HepG2 (cell line): ENCODE results near the gene MOGAT3. TPM values are rescaled to one million over a fixed set of nuclear protein-coding genes. Genes with fewer than 3 reads are reported as not detected.
A peak's percentile ranks its signal among the peaks of the same experiment; 100 is the strongest.

ENCODE experiments used
- ATAC-seq: fragments of 200-7000 bp; cut with Tn5 transposase; 3 replicates; pipeline ENCODE4 v1.9.1; 2020; ENCODE audit warnings: mild to moderate bottlenecking, moderate library complexity
- BruUV-seq: library from RNA; stranded (reverse); fragments of 400-500 nt; replicated peaks from 2 replicates; lab custom pipeline; 2021; lab: Mats Ljungman, UMichigan
- CTCF ChIA-PET: fragments of 300-600 bp; formaldehyde crosslinking; extraction: SDS; loops from one replicate; lab custom pipeline; 2021; ENCODE audit warnings: low total read pairs, inconsistent platforms, low intra/inter-chr PET ratio; lab: Yijun Ruan, JAX
- POLR2A ChIA-PET: fragments of 350-600 bp; sonication (Branson Sonifier 250); formaldehyde crosslinking; loops from one replicate; lab custom pipeline; 2020; ENCODE audit warnings: antibody characterized with exemption, inconsistent platforms; lab: Yijun Ruan, JAX
- DNase-seq: peaks from one replicate; pipeline ENCODE4 v3.0.0-alpha.2; 2015; ENCODE audit warnings: low spot score
- FAIRE-seq: peaks from 3 replicates; lab custom pipeline; 2011; peaks lifted over from hg19 to GRCh38; lab: Jason Lieb, UNC
- H2AFZ ChIP-seq: one replicate; pipeline ENCODE4 v1.6.1; 2011; ENCODE audit warnings: low read length, inconsistent platforms
- H3K27ac ChIP-seq: fragments of 300-600 bp; 3 replicates; pipeline ENCODE4 v1.8.0; 2011; ENCODE audit warnings: mixed run types, mild to moderate bottlenecking, mixed read lengths, low read length, inconsistent platforms; ENCODE audit not compliant: insufficient read depth; ENCODE audit errors: extremely low read length
- H3K27me3 ChIP-seq, 2 experiments: fragments of 200-600 bp in 1 of 2; 2 replicates in 1 of 2; 3 replicates in 1 of 2; pipeline versions ENCODE4 v1.6.0 to v1.8.0; 2011; ENCODE audit warnings: low read length in 2 of 2, mild to moderate bottlenecking in 2 of 2, moderate library complexity in 2 of 2, inconsistent platforms in 1 of 2; ENCODE audit not compliant: insufficient read depth in 2 of 2, control insufficient read depth in 1 of 2
- H3K36me3 ChIP-seq, 2 experiments: fragments of 200-600 bp in 1 of 2; replicated peaks in 1 of 2; 2 replicates in 1 of 2; 3 replicates in 1 of 2; pipeline versions ENCODE4 v1.5.1 to v1.8.0; 2011; ENCODE audit warnings: low read length in 2 of 2, inconsistent platforms in 1 of 2; ENCODE audit not compliant: insufficient read depth in 2 of 2, control insufficient read depth in 1 of 2
- H3K4me1 ChIP-seq: 2 replicates; pipeline ENCODE4 v1.5.1; 2012; ENCODE audit warnings: low read length, inconsistent platforms; ENCODE audit not compliant: insufficient read depth
- H3K4me2 ChIP-seq: 2 replicates; pipeline ENCODE4 v1.6.0; 2011; ENCODE audit warnings: low read depth, low read length, inconsistent platforms
- H3K4me3 ChIP-seq, 3 experiments: fragments of 200-600 bp in 1 of 3; sonication (generic), shearing (Covaris generic) in 1 of 3; replicated peaks in 1 of 3; 2 replicates each; pipeline ENCODE4 v1.5.1; 2011 to 2016; ENCODE audit warnings: low read length in 3 of 3, inconsistent platforms in 2 of 3, low read depth in 2 of 3, mild to moderate bottlenecking in 2 of 3, control low read depth in 1 of 3, mixed read lengths in 1 of 3; ENCODE audit not compliant: insufficient read depth in 1 of 3
- H3K79me2 ChIP-seq: one replicate; pipeline ENCODE4 v1.6.1; 2011; ENCODE audit warnings: low read length, inconsistent platforms; ENCODE audit not compliant: insufficient read depth
- H3K9ac ChIP-seq: 2 replicates; pipeline ENCODE4 v1.6.0; 2011; ENCODE audit warnings: mild to moderate bottlenecking, low read depth, low read length, inconsistent platforms; ENCODE audit not compliant: insufficient read depth
- H3K9me3 ChIP-seq: 2 replicates; pipeline ENCODE4 v1.5.1; 2012; ENCODE audit warnings: mild to moderate bottlenecking, low read length
- H4K20me1 ChIP-seq: 2 replicates; pipeline ENCODE4 v1.6.0; 2011; ENCODE audit warnings: inconsistent platforms, mild to moderate bottlenecking, low read length, moderate library complexity; ENCODE audit not compliant: insufficient read depth
- DNMT3B ChIP-seq: conservative IDR thresholded peaks from 2 replicates; pipeline ENCODE4 v1.6.1; 2016; ENCODE audit warnings: missing biosample characterization, control low read depth
- GATA4 ChIP-seq: sonication (generic); IDR thresholded peaks from 2 replicates; pipeline ENCODE4 v1.6.1; 2016; ENCODE audit warnings: antibody characterized with exemption, low read depth, borderline replicate concordance
- KDM3A ChIP-seq: IDR thresholded peaks from 2 replicates; pipeline ENCODE4 v1.6.1; 2018; ENCODE audit warnings: low read depth, missing compliant biosample characterization
- MLX ChIP-seq: IDR thresholded peaks from 2 replicates; pipeline ENCODE4 v1.6.1; 2016
- POLR2A ChIP-seq, 2 experiments: IDR thresholded peaks; 2 replicates each; pipeline ENCODE4 v1.6.1; 2011; ENCODE audit warnings: low read depth in 2 of 2, low read length in 2 of 2, mild to moderate bottlenecking in 1 of 2, moderate library complexity in 1 of 2; ENCODE audit not compliant: insufficient read depth in 1 of 2
- SALL1 ChIP-seq: sonication (generic); formaldehyde crosslinking; IDR thresholded peaks from 2 replicates; pipeline ENCODE4 v1.8.0; 2022; ENCODE audit warnings: mild to moderate bottlenecking, missing genetic modification reagents
- SP2 ChIP-seq: sonication (generic); formaldehyde crosslinking; IDR thresholded peaks from 2 replicates; pipeline ENCODE4 v1.5.1; 2020; ENCODE audit warnings: mild to moderate bottlenecking, missing genetic modification reagents
- ZBTB7B ChIP-seq: sonication (generic); formaldehyde crosslinking; IDR thresholded peaks from 2 replicates; pipeline ENCODE4 v1.4.0; 2020; ENCODE audit warnings: missing genetic modification reagents
- ZEB1 ChIP-seq: IDR thresholded peaks from 2 replicates; pipeline ENCODE4 v1.6.1; 2012; ENCODE audit warnings: mild to moderate bottlenecking, low read depth, inconsistent platforms; ENCODE audit not compliant: insufficient replicate concordance
- ZKSCAN5 ChIP-seq: sonication (generic); formaldehyde crosslinking; IDR thresholded peaks from 2 replicates; pipeline ENCODE4 v1.5.1; 2020; ENCODE audit warnings: mild to moderate bottlenecking, missing genetic modification reagents
- ZNF235 ChIP-seq: sonication (generic); formaldehyde crosslinking; IDR thresholded peaks from 2 replicates; pipeline ENCODE4 v1.8.1; 2023; ENCODE audit warnings: mild to moderate bottlenecking, missing genetic modification reagents, borderline replicate concordance
- ZNF496 ChIP-seq: sonication (generic); formaldehyde crosslinking; IDR thresholded peaks from 2 replicates; pipeline ENCODE4 v1.8.1; 2023; ENCODE audit warnings: mild to moderate bottlenecking, moderate library complexity, missing genetic modification reagents; ENCODE audit not compliant: insufficient replicate concordance
- ZNF775 ChIP-seq: sonication (generic); formaldehyde crosslinking; IDR thresholded peaks from 2 replicates; pipeline ENCODE4 v1.4.0; 2020; ENCODE audit warnings: missing genetic modification reagents, mild to moderate bottlenecking, moderate library complexity, borderline replicate concordance
- ZSCAN29 ChIP-seq: sonication (generic); formaldehyde crosslinking; conservative IDR thresholded peaks from 2 replicates; pipeline ENCODE4 v1.4.0; 2020; ENCODE audit warnings: mild to moderate bottlenecking, missing genetic modification reagents
- WGBS: methylation state at CpG from one replicate; pipeline ENCODE4 v1.1.6; 2017; ENCODE audit warnings: low lambda C conversion rate; 5-methylcytosine and 5-hydroxymethylcytosine counted together
- in situ Hi-C: cut with HindIII; loops from 2 replicates; pipeline ENCODE4 v1.10.0; 2017; ENCODE audit warnings: low pct_unique_long_range_greater_than_20kb; ENCODE audit not compliant: extremely low pct_ligation_motif_present
- intact Hi-C: fragments of 100-400 bp; cut with micrococcal nuclease; formaldehyde crosslinking; loops from one replicate; pipeline ENCODE4 v1.10.0; 2022; ENCODE audit not compliant: unreplicated experiment
- polyA plus RNA-seq, 8 experiments: library from polyadenylated mRNA; depleted of rRNA in 3 of 8; stranded (reverse) in 7 of 8; unstranded in 1 of 8; fragments of >200 nt; fragmentation: Illumina TruSeq in 4 of 8; extraction: Trizol in 4 of 8; gene quantifications; 2 replicates each; pipeline versions ENCODE4 v1.2.1 to v1.2.3, GENCODE V29; 2011 to 2016; ENCODE audit warnings: low read depth in 4 of 8, missing spikeins in 1 of 8, mixed read lengths in 1 of 8; ENCODE audit not compliant: insufficient read depth in 1 of 8
- total RNA-seq, 5 experiments: library from RNA; depleted of rRNA; stranded (reverse); fragments of >200 nt; fragmentation: Illumina TruSeq; extraction: Trizol; gene quantifications; 2 replicates each; pipeline ENCODE4 v1.2.3, GENCODE V29; 2016; ENCODE audit warnings: low read depth in 1 of 5
- TF ChIP-seq, protein P1 (sequence below): sonication (generic); formaldehyde crosslinking; IDR thresholded peaks from 2 replicates; pipeline ENCODE4 v1.5.0; 2020; ENCODE audit warnings: missing genetic modification reagents
- TF ChIP-seq, protein P2 (sequence below): sonication (generic); formaldehyde crosslinking; IDR thresholded peaks from 2 replicates; pipeline ENCODE4 v1.4.0; 2020; ENCODE audit warnings: missing genetic modification reagents
- TF ChIP-seq, protein P3 (sequence below): sonication (generic); formaldehyde crosslinking; conservative IDR thresholded peaks from 2 replicates; pipeline ENCODE4 v1.4.0; 2020; ENCODE audit warnings: mild to moderate bottlenecking, missing genetic modification reagents, moderate library complexity

MOGAT3 gene
- total and polyA plus RNA-seq, 2 of the 13 experiments (the other 11 are each of a cell fraction or from before 2014, with no cell fraction given), result 22.5 to 30.5 TPM

DNA sequence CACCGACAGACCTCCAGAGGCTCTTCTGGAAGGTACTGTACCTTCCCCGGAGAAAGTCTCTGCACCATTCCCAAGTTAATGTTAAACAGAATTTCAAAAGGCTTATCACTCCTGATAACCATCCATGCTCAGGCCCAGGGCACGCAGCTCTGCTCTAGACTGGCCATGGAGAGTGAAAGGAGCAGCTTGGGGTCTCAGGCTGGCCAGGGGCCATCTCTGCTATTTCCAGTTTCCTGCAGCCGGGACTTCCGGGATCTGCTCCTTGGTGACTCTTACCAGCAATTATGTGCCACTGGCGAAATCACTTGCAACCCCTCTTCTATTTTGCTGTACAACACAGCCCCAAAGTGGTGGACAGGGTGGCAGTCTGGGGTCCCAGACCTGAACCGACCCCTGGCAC is 30.8 kb upstream of the MOGAT3 start:
- no TSS peak for BruUV-seq
- whole genome bisulfite sequencing, result 15% methylated on average over 4 of the region's 7 CpGs
- H3K27me3 ChIP-seq, result no peaks in the 10 kb centered on the region
- no peak overlapping the region for H3K9ac ChIP-seq
- H3K36me3 ChIP-seq, result peaks cover 0 to 7% of the 10 kb centered on the region in 2 experiments; a peak in 2 of 5 replicates
- intact Hi-C loops, result no loop called here
- FAIRE-seq (peak; percentile 82), DNase-seq (peak; percentile 32), ATAC-seq (peak; percentile 75)
- H3K4me2 ChIP-seq, result peak overlapping the region; percentile 55
- H4K20me1 ChIP-seq, result no peaks in the 10 kb centered on the region
- H3K4me1 ChIP-seq, result peaks cover 43% of the 10 kb centered on the region
- in situ Hi-C loops, result no loop called here
- H3K4me3 ChIP-seq, result peak overlapping the region in 1 of 3 experiments; percentile 48; a peak in 2 of 6 replicates
- H3K27ac ChIP-seq, result peak overlapping the region; percentile 54
- ChIA-PET CTCF (no interaction called here), POLR2A (interaction anchor here (0.9 to 1.5 kb wide), 5 partner anchors 12 to 39 kb away, joined by 3 to 8 read pairs (median 4); partner anchors contain the start of genes MOGAT3, PLOD3 and ZNHIT1)
- H3K79me2 ChIP-seq, result no peaks in the 10 kb centered on the region
- no peak overlapping the region for H2AFZ ChIP-seq
- no peaks in the 10 kb centered on the region for H3K9me3 ChIP-seq
- 0 out of 2 replicates have a peak, but pooled peaks have one; percentile 43 for TF ChIP-seq ZSCAN29 (CRISPR knock-in tag)
- peak; percentile 42; the same call in 1 of the 2 replicates for TF ChIP-seq ZBTB7B (CRISPR knock-in tag)
- no peak for TF ChIP-seq SP2 (CRISPR knock-in tag)
- TF ChIP-seq, protein P1, sequence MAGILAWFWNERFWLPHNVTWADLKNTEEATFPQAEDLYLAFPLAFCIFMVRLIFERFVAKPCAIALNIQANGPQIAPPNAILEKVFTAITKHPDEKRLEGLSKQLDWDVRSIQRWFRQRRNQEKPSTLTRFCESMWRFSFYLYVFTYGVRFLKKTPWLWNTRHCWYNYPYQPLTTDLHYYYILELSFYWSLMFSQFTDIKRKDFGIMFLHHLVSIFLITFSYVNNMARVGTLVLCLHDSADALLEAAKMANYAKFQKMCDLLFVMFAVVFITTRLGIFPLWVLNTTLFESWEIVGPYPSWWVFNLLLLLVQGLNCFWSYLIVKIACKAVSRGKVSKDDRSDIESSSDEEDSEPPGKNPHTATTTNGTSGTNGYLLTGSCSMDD (CRISPR knock-in tag), result no peak
- TF ChIP-seq, protein P2, sequence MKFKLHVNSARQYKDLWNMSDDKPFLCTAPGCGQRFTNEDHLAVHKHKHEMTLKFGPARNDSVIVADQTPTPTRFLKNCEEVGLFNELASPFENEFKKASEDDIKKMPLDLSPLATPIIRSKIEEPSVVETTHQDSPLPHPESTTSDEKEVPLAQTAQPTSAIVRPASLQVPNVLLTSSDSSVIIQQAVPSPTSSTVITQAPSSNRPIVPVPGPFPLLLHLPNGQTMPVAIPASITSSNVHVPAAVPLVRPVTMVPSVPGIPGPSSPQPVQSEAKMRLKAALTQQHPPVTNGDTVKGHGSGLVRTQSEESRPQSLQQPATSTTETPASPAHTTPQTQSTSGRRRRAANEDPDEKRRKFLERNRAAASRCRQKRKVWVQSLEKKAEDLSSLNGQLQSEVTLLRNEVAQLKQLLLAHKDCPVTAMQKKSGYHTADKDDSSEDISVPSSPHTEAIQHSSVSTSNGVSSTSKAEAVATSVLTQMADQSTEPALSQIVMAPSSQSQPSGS (CRISPR knock-in tag), result peak; percentile 17; the same call in 1 of the 2 replicates
- no peak for TF ChIP-seq ZKSCAN5 (CRISPR knock-in tag)
- no peak for TF ChIP-seq ZNF775 (CRISPR knock-in tag)
- peak; percentile 35; the same call in 1 of the 2 replicates for TF ChIP-seq KDM3A (CRISPR knock-in tag)
- TF ChIP-seq, protein P3, sequence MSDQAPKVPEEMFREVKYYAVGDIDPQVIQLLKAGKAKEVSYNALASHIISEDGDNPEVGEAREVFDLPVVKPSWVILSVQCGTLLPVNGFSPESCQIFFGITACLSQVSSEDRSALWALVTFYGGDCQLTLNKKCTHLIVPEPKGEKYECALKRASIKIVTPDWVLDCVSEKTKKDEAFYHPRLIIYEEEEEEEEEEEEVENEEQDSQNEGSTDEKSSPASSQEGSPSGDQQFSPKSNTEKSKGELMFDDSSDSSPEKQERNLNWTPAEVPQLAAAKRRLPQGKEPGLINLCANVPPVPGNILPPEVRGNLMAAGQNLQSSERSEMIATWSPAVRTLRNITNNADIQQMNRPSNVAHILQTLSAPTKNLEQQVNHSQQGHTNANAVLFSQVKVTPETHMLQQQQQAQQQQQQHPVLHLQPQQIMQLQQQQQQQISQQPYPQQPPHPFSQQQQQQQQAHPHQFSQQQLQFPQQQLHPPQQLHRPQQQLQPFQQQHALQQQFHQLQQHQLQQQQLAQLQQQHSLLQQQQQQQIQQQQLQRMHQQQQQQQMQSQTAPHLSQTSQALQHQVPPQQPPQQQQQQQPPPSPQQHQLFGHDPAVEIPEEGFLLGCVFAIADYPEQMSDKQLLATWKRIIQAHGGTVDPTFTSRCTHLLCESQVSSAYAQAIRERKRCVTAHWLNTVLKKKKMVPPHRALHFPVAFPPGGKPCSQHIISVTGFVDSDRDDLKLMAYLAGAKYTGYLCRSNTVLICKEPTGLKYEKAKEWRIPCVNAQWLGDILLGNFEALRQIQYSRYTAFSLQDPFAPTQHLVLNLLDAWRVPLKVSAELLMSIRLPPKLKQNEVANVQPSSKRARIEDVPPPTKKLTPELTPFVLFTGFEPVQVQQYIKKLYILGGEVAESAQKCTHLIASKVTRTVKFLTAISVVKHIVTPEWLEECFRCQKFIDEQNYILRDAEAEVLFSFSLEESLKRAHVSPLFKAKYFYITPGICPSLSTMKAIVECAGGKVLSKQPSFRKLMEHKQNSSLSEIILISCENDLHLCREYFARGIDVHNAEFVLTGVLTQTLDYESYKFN (CRISPR knock-in tag), result peak; percentile 53; the same call in 1 of the 2 replicates
- peak; percentile 46; the same call in 1 of the 2 replicates for TF ChIP-seq MLX (CRISPR knock-in tag)
- no peak for TF ChIP-seq ZNF235
- no peak for TF ChIP-seq GATA4
- TF ChIP-seq ZEB1, result no peak
- peak in 1 of 2 experiments; percentile 26; a peak in 1 of 4 replicates for TF ChIP-seq POLR2A (IDR thresholded peaks at IDR 0.05; ENCODE audit: insufficient read depth in 1 of 2, low read depth in 2 of 2, low read length in 2 of 2)
- TF ChIP-seq SALL1 (CRISPR knock-in tag), result peak; percentile 28; the same call in 1 of the 2 replicates
- TF ChIP-seq DNMT3B, result no peak
- TF ChIP-seq ZNF496 (CRISPR knock-in tag), result no peak
